Measurements from ENCODE around the gene FYCO1. TPM values are rescaled to one million over a fixed set of nuclear protein-coding genes. Genes with fewer than 3 reads are reported as not detected.

Gene FYCO1
- total RNA-seq, 1 donor from 2014 or later, result 21.2 TPM

Other genes starting within 250 kb of the FYCO1 start
- not detected in 2 replicates for gene SLC6A20, start 199.3 kb downstream of the FYCO1 start, total RNA-seq
- gene LZTFL1, start 153.7 kb downstream of the FYCO1 start, total RNA-seq, result 8.4 and 11.9 TPM in 2 replicates
- not detected in 2 replicates for gene CCR9, start 109.3 kb downstream of the FYCO1 start, total RNA-seq
- gene CXCR6, start 52.4 kb downstream of the FYCO1 start, total RNA-seq, result not detected in 2 replicates
- gene XCR1, start 31.7 kb upstream of the FYCO1 start, total RNA-seq, result not detected in 2 replicates
- gene CCR1, start 212.5 kb upstream of the FYCO1 start, total RNA-seq, result not detected in 2 replicates
- gene CCR3, start 246.6 kb upstream of the FYCO1 start, total RNA-seq, result not detected in 2 replicates